ENCODE measurements around the gene AHCYL1. TPM values are rescaled to one million over a fixed set of nuclear protein-coding genes. Genes with fewer than 3 reads are reported as not detected.
A peak's percentile ranks its signal among the peaks of the same experiment; 100 is the strongest.

The AHCYL1 gene
- total RNA-seq, 1 experiment from 2014 or later = 47.5 TPM

DNA sequence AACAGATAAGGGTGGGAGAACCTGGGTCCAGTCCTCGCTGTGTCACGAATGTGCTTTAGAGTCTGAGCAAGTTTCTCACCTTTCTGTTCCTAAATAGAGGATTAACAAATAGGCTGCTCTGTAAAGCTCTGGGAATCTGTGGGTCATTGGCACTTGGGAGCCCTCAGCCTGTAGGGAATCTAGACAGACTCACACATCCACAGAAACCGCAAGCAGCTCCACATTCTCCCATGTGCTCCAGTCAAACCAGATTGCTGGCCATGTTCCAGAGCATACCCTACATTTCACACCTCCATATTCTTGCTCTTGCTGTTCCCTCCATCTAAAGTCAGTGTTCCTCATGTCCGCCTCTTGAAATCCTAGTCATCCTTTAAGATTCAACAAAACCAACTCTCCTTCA, 7.8 kb upstream of the AHCYL1 start:
- DNase-seq (ENCODE audit: low read depth) = no peak

DNA sequence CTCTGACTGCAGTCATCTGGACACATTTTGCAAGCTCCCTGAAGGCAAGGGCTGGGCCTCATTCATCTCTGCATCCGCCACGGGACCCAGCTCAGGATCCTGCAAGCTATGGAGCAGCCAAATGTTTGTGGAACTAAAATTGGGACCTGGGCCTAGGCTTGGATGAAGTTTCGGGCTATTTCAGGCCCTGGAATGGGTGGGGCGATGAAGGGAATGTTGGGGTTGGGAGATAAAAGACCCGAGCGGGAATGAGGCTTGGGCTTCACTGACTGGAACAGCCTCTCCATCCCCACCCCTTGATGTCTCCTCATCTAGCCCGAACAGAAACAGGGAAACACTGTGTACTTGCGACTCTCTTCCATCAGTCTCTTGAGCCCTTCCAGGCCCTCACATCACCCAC, 7.3 kb upstream of the AHCYL1 start:
- DNase-seq (ENCODE audit: low read depth) = no peak

DNA sequence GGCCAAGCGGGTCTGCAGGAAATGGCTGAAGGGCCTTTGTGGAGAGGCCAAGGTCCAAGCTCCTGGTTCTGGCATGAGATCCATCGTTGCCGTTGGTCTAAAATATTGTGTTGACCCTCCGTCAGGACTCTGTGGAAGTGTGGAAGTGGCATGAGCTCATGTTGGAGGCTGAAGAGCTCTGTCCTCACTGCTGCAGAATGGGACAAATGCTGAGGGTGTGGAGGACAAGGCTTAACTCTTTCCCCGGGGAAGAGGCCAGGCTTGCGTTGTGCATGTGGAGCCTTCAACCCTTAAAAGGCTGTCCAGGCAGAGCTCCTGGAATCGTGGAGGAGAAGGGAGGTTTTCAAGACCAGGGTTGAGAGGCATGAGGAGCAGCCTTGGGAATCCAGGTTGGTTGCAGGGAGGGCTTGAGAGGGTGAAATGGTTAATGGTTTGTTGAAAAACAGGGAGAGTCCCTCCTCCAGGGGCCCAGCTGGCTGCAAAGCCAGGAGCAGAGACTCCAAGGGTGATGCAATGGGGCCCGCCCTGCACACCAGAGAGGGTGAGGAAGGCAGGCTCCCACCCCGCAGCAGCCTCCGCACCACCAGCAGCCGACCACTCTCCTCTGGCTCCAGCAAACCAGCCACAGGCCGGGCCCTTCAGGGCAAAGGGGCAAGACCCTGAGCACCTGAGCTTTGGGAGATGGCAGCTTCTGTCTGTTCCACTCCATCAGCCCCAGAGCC, 6.7 kb upstream of the AHCYL1 start:
- no peak for DNase-seq (ENCODE audit: low read depth)

DNA sequence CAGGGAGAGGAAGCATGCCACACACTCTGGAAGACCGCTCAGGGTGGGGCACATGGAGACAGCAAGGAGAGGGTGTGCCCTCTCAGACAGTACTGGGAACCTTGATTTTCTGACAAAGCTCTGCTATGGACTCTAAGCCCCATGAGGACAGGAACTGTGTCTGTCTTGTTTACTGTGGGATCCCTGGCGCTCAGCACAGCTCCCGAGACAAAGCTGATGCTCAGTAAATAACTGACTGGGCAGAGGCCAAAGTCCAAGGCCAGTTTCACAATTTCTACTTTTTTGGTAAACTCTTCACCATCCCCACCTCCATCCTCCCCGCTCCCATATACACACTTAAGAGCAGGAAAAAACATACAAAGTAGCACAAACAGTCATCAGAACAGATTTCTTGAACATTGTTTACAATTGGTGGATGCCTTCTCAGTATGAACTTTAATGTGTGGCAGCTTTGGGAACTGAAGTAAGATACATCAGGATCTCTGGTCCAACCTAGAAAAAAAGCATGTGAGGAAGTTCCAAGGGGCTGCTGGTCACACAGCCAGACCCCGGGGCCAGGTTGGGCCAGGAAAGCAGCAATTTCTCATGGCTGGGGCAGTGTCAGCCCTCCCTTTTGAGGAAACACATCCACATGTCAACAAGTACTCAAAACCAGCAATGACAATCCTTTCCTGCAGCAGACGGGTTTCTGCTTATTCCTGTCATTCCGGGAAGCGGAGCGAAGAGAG, 5.6 kb upstream of the AHCYL1 start:
- no peak for DNase-seq (ENCODE audit: low read depth)

DNA sequence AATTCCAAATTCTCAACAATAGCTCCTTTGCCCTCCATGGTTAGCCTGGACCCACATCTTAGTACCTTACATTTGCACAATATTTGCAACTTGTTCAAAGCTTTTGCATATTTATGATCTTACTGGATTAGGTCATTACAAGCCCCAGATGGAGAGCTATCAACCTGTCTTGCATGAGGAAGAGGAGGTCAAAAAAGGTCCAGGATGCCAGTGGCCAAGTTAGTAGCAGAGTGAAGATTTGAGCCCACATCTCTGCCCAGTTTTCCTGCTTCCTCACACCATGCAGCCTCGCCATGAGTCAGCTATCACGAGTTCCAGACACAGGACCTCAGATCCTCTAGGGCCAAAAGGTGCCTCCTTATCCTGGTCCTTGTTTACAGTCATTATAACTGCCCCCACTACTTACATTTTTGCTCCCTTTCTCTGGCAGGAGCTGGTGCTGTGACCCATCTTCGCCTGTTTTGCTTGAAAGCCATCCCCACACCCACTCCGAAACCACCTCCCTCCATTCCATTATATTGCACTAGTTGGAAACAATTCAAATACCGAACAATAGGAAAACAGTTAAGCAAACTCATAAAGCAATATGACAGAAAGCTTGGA, 5.0 kb upstream of the AHCYL1 start:
- DNase-seq (ENCODE audit: low read depth) = peak; percentile 74

DNA sequence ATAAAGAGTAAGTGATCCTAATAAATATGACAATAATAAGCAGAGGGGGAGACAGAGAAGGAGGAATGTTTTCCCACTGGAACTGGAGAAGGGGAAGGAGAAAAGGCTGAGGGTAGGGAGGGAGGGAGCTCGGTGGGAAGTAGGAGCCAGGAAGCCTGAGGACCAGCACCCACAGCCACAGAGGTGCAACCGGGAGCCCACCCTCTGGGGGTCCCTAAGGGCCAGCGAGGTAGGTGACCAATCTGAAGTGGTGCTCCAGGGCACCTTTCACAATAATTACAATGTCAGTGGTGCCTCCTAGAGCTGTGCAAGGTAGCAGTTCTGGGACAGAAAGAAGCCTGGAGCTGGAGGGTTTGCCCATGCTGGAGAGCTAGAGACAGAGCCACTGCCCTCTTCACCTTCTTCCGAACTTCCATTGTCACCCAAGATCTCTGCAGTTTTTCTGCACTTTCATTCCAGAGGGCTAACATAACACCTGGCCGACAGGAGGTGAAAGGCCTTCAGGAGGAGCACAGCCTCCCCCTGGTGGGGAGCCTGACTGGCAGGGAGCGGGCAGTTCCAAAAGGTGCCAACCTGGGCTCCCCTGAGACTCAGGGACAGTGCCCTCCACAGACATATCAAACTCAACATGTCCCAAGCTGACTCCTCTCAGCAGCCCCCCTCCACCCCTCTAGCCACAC, 4.1 kb upstream of the AHCYL1 start:
- DNase-seq (ENCODE audit: low read depth) = no peak

DNA sequence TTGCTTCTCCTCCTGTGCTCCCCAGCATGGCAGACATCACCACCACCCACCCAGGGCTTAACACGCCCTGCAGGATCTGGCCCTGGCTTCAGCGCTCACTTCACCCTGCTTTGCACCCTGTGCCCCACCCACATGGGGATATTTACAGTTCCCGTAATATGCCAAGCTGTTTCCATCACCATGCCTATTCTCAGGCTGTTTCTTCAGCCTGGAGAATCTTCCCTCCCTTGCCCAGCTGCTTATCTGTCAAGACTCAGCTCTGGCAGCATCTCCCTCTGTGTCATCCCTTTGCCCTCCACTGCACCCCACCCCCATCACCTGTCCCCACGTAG, 3.6 kb upstream of the AHCYL1 start:
- no peak for DNase-seq (ENCODE audit: low read depth)

DNA sequence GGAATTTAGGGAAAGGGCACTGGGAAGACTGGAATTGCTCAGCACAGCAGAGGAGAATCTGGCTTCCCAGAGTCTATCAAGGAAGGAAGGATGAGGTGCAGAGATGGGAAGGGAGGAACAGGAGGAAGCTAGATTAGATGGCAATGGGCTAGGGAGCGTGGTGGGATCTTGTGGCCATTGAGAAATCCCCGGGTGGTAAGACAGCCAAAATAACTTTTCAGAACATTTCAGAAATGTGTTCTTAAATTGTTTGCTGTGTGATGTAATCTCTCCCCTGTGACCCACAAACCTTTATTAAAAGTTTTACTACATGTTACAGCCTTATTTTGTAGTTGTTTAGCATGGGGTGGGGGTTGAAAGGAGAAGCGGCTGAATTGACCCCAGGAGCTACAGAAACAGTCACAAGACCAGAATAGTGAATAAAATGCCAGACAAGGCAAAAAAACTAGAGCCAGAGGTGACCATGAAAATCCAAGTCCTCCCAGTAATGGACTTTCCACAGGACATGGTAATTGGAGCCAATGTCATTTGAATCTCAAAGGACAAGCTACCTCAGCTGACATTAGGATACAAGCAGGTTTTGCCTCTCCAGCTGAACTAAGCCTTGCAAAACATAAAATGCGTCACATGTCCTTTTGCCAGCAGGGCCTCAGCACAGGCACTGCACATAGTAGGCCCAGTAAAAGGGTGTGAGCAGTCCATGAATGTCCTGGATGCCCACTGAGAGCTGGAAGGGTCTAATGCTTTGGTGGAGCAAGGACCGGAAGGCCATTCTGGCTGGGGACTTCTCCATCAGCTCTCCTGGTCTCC, 980 bp upstream of the AHCYL1 start:
- DNase-seq (ENCODE audit: low read depth) = no peak

DNA sequence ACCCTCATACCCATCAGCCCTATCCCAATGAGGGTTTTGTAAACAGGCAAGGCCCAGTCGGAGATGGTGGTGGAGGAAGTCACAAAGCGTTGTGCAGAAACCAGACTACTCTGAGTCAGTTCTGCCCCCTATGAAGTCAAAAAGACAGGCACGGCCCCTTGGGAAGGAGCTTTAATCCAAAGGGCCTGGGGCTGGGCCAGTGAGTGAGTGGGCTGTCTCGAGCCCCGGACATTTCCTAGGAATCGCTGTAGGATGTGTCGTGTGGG, 442 bp upstream of the AHCYL1 start:
- peak; percentile 73 for DNase-seq (ENCODE audit: low read depth)

DNA sequence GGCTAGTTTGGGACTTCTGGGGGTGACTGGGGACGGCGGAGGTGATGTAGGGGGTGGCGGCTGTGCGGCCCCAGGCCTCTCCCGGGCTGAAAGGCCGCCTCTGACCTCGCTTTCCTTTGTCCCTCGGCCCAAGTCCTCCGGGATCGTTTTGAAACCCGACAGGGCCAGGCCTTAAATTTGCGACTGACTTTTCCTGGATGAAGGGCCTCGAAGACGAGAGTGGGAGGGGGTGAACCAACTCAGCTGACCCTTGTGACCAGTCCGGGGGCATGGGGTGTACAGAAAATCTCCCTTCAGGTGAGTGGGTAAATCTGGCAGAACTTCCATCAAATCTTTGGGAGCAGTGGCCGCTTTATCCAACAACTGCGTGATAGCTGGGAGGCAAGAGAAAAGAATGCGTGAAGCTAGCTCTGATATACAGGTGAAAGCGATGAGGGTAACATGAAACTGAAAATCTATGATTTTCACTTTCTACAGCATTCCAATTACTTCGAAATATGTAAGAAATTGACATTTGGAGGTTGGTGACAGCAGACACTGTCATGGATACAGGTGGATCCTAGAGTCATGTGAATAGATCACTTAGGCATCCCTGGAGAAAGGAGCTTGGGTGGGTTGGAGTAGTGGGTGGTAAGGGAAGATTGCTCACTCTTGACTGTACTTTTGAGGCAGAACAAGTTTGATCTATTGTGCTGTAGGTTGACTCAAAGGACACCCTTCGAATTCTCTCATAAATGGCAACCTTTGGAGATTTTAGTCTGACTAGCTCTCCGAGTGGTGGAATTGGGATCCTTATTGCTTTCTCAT, 885 bp downstream of the AHCYL1 start:
- no peak for DNase-seq (ENCODE audit: low read depth)

DNA sequence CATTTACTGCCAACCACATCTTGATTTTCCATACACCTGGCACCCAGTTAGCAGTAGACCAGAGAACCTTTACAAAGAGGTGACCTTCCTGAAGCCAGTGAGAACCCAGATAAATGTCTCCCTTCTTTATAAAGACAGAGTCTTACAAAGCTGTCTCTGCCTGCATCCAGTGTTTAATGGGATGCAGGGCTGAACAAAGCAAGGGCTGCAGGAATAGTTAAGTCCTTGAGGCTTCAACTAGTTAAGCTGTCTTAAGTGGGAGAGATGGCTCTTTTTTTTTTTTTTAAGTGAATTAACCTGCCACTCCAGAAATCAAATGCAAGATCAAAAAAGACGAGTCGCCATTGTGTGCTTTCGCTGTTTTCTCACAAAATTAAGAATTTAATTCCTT, 1.5 kb downstream of the AHCYL1 start:
- DNase-seq (ENCODE audit: low read depth) = no peak

DNA sequence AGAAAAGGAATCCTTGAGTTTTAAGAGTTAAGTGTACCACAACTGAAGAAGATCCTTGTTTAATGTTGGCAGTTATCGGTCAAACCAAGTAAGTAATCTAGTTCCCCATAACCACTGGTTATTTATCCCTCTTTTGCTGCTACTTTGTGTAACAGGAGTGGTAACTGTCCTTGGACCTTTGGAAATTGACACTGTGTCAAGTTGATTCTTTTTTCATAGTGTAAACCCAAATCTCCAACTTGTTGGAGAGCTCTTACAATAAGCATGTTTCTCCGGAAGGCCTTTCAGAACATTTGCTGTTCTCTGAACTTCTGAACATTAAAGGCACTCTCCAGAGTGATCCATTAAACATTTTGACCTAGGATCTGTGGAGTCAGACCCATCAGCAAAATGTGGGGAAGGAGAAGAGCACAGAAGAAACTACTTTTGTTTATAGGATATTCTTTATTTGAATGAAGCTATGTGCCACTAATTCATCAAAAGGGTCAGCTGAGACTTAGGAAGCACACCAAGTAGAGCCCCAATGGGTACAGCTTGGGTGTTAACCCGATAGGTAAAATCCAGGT, 3.9 kb downstream of the AHCYL1 start:
- no peak for DNase-seq (ENCODE audit: low read depth)

DNA sequence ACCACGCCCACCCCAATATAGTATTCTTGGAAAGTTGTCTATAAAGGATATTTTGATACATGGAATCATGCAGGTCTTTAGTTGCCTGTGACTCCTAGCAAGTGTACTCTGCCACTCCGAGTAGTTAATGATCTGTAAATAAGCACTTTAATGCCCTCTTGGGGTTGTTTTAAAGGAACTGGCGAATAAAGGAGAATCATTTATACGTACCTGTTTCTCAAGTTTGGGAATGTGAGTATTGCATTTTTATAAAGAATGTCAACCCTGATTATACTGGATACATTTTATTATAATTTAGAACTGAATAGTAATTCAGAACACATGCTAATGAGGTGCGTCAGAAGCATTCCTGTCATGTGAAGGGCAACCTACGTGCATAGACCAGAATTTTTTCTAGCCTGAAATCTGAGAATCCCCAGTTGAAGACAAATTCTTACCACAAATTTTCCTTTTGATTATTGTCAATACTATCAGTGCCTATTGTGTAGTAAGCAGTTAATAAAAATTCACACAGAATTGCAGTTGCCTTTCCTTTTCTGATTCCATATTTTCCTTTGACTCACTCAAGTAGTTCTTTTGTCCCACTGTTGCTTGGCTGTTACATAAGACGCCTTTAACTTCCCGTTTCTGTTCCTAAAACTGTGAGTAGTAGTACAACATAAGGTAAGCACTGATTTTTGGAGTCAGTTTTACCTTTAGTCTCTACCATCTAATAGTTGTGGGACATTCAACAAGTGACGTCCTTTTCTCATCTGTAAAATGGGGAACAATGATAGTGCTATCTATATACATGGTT, 5.1 kb downstream of the AHCYL1 start:
- no peak for DNase-seq (ENCODE audit: low read depth)

DNA sequence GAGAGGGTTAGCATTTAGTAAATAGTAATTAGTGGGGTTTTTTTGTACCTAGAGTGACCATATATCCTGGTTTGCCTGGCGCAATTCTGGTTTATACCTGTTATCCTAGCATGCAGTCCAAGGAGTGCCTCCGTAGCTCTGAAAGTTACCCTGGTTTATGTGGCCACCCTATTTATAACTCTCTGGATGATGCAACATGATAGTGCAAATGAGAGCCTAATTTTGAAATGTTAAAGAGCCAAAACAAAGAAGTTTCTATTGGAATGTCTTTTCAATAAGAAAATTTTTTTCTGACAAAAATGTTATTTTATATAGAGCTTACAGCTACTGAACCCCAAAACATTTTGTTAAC, 5.7 kb downstream of the AHCYL1 start:
- DNase-seq (ENCODE audit: low read depth) = no peak

DNA sequence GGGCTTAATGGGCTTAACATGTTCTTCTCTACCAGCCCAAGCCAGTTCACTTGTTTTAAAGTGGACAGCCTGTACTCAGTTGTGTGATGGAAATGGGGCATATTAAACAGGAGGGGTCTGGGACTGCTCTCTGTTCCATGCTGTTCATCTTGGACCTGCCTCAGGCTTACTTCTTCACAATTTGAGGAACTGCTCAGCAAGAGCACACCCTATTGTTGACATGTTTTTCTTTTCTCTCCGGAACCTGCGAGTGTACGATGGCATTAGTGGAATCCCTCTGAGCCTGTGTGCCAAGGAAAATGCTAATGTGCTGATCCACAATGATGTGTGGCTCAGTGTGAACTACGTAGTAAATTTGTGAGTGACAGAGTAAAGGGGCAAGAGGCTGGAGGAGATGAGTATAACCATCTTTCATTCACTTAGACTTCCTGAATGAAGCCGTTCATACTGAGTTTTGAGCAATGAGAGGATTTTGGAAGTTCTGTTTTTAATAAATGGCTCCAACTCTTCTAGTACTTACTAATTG, 6.9 kb downstream of the AHCYL1 start:
- DNase-seq (ENCODE audit: low read depth) = no peak

DNA sequence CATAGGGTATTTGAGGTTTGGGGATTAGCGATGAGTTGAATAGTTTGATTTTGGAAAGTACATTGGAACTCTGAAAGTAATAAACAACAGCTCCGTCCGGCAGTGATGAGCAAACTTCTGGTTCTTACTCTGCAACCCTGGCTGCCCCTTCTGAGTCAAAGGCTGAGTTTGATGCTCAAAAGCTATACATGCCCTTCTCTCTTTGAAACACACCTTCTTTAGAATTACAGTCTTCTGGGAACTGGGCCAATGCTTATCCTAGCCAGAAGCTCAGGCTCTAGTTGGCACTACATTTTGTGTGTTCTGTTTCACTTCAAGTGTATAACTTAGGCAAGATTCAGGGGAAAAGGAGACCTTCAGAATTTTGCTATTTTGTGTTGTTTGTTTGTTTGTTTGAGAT, 9.3 kb downstream of the AHCYL1 start:
- no peak for DNase-seq (ENCODE audit: low read depth)

DNA sequence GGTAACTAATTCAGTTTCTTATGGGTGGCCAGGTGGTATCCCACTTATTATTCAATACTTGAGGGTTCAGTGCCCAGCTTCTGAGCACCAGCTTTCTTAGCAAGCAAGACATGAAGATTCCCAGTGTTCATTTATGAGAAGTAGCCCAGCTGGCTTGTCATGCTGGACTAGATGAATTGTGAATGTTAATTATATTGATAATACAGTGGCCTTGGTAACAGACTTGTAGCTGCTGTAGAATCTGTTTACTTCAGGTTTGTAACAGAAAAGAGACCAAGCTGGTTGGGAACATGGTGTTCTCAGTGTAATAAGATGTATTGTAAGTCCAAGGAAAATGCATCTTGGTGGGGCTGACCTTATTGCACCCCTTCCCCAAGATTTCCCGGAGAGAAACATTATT, 10.1 kb downstream of the AHCYL1 start:
- DNase-seq (ENCODE audit: low read depth) = no peak

DNA sequence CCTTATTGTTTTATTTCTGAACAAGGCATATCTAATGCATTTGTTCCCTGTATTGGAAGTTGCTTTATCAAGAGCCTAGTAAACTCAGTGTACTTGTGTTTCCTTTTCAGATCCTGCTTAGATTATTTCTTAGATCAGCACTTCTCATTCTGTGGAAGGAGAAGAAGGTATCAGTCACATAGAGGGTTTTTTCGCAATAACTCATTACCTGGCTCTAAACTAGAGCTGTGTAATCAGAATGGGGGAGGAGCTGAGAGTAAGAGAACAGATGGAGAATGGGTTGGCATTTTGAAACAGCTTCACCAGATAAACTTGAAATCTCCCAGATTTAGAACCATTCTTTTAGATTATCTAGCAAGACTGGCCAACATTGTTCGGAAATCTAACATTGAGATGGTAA, 11.0 kb downstream of the AHCYL1 start:
- DNase-seq (ENCODE audit: low read depth) = no peak

DNA sequence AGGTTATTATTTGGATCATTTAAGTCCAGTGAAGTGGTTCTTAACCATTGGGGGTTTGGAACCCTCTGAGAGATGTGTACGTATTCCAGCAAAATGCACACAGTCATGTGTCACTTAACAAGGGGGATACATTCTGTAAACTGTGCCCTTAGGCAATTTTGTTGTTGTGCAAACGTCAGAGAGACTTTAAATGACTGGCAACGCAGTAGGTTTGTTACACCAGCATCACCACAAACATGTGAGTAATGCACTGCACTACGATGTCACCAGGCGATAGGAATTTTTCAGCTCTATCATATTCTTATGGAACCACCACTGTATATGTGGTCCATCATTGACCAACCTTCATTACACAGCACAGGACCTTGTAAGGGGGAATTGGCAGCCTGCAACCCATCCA, 11.9 kb downstream of the AHCYL1 start:
- DNase-seq (ENCODE audit: low read depth) = peak; percentile 87
